ENCODE data around the gene FOXJ3.

FOXJ3 gene

DNA sequence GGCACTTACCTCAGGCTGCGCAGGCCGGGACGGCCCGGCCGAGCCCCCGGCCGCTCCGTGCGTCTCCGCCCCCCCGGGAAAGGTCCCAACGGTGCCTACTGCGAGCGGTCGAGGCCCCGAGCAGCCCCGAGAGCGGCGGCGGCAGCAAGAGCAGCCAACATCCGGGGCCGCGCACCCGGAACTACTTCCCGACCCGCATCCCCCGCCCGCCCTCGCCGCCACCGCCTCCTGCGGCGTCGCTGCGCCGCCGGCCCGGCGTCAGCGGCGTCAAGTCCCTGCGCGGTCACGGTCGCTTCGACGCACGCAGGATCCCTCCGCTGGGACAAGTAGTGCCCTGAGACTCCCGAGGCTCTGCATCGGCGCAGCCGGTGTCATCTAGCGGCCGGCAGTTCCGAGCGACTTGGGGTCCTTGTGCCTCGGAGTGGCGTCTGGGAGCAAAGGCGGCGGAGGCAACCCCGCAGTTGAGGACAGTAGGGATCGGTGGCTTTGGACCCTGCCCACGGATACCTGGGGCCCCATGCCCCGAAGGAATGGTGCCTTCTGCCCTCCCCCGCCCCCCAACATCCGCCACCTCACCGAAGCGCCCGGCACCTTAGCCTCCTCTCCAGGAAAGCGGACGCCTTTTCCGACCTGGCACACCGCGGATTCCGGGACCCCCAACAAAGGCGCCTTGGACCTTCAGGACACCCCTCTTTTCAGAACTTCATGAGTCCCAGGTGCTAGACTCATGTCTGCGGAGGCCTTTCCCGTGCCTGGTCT, at the start of gene FOXJ3:
TSS of gene FOXJ3 (minus strand) at position 186 of the 759 bp plus-strand sequence. CDS start 24,142 bp downstream, outside the sequence.
- peak; percentile 93 to 95 for DNase-seq

DNA sequence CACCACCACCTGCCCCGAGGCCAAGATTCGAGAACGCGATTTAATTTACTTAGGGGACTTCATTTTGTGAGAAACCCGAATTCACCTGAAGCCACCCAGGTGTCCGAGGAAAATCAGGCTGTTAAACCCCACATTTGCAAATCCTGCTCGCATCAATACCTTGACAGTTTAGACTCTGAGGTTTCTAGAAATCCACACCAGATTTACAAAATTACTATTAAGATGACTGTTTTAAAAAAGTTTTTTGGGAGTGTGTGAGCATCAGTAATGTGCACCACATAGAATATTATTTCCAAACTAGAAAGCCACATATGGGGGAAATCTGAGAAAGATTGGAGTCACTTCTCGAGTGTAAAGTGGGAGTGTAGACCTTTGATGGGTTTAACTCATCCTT, 46.2 kb upstream of the FOXJ3 start:
- no peak for DNase-seq

DNA sequence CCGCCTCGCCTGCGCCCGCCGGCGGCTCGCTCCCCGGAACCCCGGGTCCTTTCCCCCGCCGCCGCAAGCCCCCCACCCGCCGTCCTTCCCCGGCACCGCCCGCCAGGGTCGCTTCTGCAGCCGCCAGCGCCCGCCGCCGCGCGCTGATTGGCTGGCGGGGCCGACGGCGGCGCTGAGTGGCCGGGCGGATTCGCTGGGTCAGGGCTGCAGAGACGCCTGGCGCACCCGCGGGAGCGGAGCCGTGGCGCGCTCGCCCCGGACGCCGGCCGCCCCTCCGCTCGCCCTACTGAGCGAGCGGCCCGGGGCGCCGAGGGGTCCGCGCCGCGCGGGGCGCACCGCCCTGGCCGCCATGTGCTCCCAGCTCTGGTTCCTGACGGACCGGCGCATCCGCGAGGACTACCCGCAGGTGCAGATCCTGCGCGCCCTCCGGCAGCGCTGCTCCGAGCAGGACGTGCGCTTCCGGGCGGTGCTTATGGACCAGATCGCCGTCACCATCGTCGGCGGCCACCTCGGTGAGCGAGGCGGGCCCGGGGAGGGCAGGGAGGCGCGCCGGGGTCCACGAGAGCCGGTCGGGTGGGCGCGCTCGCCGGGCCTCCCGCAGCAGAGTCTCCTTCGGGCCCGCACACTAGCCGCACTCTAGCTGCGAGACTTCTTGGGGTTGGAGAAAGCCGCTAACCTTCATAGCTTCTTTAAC, 45.7 kb upstream of the FOXJ3 start, which contains the start of gene RIMKLA:
TSS of gene RIMKLA (plus strand) at position 207 of the 694 bp plus-strand sequence. CDS start at position 350, 143 bp downstream.
- DNase-seq: peak; percentile 42 to 65

DNA sequence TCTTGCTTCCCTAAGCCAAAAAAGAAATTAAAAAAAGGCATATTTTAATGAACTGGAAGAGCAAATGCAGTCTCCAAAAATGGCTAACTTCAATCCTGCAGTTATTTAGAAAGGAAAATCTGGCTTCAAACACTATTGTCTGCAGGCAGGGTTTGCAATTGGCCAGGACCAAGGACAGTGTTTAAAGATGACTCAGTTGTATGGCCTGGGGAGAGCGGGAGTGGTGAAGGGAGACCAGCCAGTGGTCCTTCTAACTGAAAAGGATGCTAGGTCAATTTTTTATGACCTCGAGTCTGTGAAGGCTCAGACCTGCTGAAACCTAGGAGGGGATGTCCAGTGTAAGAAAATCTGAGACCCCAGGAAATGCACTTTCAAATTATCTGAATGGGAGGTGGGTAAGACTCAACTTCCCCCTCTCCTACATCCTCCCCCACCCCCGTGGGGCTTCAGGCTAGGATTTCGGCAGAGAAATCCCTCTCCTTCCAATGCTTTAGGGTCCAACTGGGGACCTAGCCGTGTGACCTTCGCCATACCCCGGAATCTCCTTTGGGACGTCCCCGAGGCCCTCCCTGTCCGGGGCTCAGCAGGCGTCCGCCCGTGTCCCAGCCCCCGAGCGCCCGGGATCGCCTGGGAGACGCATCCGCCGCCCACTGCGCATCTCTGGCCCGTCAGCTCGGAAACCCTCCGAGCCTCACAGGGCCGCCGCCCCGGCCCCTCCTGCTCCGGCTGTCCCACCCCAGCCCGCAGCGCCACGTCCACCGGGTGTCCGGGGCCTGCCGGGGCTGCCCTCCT, 45.0 kb upstream of the FOXJ3 start:
- peak in 1 of 2 donors; percentile 22 for DNase-seq

DNA sequence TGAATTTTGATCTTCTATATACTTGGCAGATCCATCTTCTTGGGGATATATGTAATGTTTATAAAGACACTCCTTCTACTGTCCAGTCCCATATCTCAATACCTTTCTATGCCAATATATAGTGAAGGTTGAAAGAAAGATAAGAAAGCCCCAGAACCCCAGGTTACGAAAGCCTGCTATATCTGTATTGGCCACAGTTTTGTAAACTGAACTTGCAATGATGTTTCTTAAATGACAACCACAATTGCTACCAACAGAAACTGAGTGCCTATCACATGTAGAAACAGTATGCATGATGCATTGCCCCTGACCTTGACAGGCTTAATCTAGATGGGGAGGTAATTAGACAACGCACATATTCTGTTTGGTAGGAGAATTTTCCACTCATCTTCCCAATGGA, 37.8 kb upstream of the FOXJ3 start:
- no peak for DNase-seq

DNA sequence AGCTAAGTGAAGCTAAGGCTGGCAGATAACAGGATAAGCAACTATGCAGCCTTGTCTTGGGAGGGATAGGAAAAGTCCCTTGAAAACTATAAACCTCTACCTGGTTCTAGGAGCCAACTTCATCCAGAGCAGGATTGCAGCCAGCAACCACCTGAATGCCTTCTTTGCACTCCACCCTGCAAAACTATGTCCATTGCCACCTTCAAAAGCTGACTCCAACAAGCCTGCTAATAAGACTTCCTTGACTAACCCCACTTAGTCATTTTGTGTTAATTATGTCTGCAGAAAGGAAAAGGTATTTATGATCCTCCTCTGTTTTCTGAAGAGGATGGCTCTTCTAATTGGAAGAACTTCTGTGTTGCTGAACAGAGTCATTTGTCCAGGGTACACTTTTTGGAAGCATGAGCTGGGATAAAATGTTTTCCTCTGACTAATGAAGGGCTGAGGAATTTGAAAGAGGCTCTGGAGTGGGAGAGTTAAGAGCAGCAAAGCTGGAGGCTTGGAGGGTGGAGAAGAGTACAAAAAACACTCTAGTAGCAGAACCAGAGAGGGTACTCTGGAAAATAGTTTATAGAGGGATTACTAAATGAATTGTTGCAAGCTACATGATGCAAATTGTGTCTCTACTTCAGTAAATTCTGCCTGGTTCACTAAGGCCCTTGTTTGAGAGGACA, 36.0 kb upstream of the FOXJ3 start:
- DNase-seq: no peak

DNA sequence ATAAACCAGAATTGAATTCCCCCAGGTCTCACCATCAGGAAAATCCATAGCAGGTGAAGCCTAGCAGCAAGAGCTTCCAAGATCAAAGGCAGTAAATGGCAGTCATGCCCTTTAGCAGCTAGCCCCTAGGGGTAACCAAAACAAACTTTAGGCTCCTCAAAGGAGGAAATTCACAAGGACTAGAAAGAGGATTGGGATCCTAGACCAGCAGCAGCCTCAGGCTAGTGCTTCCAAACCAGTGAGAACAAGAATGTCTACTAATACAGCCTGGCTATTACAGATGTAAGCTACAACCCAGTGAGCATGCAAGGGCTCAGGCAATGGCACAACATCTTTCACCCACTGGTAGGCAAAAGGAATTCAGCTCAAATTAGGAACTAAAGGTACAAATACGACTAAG, 34.4 kb upstream of the FOXJ3 start:
- DNase-seq: no peak

DNA sequence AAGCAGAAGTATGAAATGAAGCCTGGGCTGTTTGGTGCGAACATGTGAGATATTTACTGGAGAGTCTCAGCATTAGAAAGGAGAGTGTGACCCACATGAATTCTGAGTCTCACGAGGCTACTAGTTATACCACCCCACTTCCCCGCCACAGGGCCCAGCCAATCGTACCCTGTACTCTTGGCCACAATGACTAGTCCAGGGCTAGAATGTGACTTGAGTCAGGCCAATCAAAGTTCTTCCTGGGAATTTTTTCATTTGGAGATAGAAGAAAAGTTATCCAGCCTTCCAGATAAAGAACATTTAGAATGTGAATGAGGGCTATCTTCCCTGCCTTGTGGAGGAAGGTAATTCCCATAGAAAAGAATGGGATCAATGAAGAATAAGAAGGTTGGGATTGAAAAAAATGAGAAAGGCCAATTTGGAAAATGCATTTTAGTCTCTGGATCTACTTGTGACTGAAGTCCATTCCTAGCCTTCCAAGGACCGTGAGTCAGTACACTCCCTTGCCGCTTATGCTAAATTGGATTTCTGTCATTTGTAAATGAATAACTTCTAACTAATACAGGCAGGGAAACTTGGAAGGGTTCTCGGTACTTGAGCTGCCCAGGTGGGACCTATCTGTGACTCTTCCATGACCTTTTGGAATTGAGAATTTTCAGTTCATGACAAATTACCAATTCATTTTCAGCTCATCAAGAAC, 33.2 kb upstream of the FOXJ3 start:
- DNase-seq: no peak

DNA sequence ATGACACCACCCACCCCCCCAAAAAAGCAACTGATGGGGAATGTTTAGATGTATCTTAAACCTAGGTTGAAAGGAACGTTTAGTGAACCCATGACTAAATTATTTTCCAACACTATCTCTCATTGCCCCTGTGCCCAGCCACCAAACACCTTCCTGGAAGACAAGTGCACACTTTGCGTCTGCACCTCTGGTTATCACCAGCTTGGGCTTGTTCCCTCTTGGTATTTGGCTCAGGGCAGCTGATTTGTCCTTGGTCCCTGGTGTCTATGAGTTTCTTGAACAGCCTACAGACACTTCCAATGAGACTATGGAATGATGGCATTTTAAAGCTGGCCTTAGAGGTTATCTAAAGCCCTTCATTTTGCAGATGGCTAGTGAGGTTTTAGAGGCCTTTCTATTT, 30.1 kb upstream of the FOXJ3 start:
- no peak for DNase-seq

DNA sequence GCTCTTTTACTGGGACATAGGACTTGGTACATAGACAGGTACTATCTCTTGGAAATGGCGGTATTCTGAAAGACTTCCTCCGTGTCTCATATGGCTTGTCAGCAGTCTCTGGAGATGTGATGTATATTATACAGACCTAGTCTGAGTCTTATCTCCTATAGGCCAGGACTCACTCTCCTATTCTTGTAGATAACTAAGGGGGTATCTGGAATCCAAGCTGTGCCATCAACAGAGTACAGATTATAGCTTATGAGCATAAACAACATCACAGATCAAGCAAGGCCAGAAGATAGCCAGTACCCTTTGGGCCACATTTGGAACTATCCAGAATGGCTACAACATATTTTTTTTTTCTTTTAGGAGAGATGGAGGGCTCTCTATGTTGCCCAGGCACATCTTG, 29.5 kb upstream of the FOXJ3 start:
- no peak for DNase-seq

DNA sequence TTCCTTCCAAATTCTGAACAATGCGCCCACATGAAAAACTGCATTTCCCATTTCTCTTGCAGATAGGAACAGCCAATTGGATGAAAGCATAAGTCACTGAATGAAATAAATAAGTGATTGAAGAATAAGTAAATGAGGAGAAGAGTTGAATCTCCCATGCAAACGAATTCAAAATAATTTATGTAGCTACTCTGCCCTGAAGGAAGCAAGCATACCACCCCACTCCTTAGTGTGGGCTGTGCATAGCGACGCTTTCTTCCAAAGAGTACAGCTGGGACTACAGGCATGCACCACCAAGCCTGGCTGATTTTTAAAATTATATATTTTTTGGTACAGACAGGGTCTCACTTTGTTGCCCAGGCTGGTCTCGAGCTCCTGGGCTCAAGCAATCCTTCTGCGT, 29.1 kb upstream of the FOXJ3 start:
- no peak for DNase-seq

DNA sequence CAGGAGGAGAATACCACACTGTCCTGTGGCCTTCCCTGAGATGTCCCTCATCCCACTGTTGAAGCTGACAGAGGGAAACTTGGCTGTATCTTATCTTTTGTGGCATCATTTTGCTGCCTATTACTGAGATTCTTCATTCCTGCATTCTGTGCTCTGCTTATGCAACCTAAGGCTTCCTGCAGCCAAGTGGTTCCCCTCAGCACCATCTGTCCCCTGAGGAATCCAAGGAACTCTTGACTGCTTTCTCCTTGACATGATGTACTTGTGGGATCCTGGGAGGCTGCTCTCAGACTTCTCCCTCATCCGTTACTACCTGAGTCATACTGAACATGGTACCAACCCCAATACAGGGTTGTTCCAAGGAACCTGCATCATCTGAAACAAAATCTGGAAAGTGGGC, 24.4 kb upstream of the FOXJ3 start:
- DNase-seq: no peak

DNA sequence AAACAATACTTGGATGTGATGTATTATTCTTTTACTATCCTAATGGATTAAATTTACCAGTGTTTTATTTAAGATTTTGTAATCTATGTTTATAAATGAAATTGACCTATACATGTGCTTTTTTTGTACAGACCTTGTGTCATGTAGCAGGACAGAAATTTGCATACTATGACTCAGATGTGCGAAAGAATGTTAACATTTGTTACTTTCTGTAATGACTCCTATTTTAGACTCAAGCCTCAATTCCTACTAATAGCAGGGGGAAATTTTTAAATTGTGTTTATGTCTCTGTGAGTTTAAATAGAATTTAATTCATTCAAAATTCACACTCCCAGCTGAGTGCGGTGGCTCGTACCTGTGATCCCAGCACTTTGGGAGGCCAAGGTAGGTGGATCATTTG, 23.8 kb upstream of the FOXJ3 start:
- no peak for DNase-seq

DNA sequence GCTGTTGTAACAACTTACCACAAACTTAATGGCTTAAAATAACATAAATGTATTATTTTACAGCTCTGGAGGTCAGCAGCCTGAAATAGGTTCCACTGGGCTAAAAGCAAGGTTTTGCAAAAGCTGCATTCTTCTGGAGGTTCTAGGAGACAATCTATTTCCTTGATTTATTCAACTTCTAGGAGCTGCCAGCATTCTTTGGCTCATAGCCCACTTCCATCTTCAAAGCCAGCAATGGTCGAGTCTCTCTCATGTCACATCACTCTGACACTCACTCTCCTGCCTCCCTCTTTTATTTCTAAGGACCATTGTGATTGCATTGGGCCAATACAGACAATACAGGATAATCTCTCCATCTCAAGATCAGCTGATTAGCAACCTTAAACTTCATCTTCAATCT, 15.1 kb upstream of the FOXJ3 start:
- DNase-seq: no peak

DNA sequence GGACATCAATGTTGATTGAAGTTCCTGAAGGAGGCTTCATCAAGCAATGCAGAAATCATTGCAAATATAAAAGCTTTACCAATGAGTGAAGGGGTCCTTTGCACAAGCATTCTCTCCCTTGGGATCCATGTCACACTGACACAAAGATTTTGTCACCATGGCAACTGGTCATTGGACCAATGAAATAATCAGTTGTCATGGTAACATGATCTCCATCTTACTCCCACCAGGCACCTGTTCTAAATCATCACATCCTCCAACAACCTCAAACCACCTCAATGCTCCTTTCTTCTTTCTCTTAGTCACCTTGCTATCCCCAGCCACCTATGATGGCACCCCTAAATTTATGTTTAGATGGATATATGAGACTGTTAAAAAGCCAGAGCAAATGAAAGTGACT, 13.5 kb upstream of the FOXJ3 start:
- no peak for DNase-seq

DNA sequence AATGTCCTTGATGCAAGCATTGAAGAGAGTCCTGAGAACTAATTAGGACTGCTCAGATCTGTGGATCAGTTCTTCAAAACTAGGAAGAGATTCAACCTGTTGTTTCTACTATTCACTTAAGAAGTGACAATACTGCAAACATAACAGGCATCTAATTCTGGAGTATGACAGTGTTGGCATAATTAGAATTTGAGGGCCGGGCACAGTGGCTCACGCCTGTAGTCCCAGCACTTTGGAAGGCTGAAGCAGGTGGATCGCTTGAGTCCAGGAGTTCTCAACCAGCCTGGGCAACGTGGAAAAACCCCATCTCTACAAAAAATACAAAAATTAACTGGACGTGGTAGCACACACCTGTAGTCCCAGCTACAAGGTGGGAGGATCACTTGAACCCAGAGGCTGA, 8.0 kb upstream of the FOXJ3 start:
- DNase-seq: no peak

DNA sequence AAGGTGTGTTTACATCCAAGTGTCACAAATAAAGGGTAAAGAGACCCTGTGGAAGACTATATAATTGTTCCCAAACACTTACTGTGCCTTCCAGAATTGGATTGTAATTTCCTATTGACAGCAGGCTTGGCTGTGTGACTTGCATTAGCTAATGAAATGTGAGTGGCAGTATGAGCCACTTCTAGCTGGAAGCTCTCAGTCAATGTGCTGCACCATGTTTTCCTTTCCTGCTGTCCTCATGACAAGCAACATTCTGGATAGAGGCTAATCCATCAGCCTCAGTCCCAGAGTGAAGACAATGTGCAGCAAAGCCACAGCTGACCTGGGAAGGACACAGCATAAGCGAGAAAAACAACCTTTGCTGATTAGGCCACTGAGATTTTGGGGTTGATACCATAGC, 5.9 kb upstream of the FOXJ3 start:
- no peak for DNase-seq

DNA sequence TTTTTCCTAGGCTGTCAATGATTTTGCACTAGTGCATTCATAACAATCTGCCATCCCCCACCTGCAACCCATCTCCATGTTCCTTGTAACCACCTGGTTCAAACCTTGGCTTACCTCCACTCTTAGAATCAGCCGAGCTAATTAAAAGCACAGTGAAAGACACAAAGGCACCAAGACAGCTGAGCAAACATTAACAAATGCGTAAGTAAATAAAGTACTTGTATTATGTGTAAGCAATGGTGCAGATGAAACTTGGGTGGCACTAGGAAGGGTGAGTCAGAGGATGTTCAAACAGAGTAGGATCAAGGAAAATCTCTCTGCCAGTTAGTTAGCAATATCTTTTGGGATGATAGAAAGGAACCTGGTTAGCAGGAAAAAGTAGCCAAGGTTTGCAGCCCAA, 5.1 kb upstream of the FOXJ3 start:
- no peak for DNase-seq

DNA sequence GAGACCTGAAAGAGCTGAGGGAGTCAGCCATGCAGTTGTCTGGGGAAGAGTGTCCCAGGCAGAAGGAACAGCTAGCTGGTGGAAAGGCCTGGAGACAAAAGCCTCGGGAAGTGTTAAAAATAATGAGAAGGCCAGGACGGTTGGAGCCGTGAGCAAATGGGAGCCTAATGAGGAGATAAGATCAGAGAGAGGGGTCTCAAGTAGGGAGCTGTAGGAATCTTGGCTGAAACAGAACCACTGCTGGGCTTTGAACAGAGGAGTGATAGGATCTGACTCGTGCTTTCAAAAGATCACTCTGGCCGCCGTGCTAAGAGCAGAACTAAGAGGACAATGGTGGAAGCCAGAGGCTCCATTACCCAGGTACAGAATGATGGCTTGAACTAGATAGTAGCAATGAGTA, 1.9 kb upstream of the FOXJ3 start:
- DNase-seq: no peak

DNA sequence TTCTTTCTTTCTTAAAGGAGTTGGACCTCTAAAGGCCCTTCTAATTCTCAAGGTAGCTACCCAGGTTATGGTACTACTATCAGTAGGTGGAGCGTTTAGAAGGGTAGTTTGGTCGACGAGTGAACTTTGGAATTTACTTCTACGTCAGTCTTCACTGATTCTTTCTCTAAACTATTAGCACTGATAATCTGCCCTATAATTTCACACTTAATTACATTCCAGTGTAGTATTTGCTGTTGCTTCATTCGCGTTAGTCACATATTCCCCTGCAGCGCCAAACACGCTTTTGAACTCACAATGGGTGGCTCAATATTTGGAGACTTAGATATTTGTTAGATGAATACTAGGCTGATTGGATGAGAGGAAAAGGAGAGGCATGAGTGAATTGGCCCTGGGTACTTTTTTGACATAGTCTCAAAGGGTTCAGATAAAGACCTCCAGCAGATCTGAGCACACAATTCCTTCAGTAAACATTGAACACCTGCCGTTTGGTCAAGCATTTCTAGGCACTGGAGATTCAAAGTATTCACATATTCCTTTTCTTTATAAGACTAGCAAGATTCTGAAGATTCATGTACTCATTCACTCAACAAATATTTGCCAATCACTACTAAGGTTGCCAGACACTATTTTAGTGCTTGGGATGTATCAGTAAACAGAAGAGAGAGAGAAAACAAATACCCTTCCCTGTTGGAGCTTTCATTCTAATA, 929 bp upstream of the FOXJ3 start:
- DNase-seq: no peak

DNA sequence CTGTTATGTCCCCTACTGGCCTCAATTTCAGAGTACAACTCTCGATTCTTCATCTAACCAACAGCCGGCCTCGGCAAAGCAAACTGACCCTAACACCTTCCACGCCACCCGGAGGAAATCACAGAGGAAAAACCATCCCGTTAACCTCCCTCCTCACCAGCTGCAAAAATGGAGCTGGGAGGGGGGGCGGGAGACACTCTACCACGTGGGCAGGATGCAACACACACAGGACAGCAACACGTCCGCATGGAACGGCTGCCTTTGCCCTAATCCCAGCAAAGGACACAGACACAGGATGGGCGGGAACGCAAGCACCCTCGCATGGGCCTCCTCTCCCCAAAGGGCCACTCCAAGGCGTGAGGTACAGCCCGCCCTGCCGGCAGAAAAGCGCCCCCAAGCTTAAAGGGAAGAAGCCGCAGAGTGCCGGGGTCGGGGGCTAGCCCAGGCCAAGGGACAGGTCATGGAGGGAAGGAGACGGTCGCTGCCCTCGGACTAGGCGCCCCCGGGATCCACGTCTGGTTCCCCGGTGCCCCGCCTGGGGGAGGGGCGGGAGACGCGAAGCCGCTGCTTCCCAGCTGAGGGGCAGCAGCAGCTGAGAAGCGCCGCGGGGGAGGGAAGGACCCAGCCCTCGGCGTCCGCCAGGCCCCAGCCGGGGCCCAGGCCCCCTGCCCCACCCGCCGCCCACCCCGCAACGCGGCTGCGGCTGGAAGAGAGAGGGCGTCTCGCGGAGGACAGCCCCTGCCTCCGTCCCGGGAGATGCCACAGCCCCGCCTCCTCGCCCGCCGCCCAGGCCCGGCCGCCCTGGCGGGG, 590 bp downstream of the FOXJ3 start:
- DNase-seq: peak; percentile 43 to 53
